ENCODE data around the gene GADD45GIP1. TPM values are rescaled to one million over a fixed set of nuclear protein-coding genes. Genes with fewer than 3 reads are reported as not detected.

The GADD45GIP1 gene
- total RNA-seq, 4 donors from 2014 or later = 3.3 to 76.8 (median 12.8) TPM

DNA sequence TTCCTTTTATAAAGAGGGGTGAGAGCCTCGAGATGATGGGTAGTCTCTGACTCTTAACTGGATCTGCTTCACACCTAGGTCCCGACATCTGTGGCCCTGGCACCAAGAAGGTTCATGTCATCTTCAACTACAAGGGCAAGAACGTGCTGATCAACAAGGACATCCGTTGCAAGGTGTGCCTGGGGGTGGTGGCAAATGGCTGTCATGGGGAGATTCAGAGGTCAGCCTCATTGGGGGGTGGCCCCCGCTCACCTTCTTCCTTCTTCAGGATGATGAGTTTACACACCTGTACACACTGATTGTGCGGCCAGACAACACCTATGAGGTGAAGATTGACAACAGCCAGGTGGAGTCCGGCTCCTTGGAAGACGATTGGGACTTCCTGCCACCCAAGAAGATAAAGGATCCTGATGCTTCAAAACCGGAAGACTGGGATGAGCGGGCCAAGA lies 17.0 kb downstream of the GADD45GIP1 start:
- intact Hi-C loops (cut with DNase I; ENCODE audit: low total_unique reads) = no loop called here
- TF ChIP-seq, protein P1, sequence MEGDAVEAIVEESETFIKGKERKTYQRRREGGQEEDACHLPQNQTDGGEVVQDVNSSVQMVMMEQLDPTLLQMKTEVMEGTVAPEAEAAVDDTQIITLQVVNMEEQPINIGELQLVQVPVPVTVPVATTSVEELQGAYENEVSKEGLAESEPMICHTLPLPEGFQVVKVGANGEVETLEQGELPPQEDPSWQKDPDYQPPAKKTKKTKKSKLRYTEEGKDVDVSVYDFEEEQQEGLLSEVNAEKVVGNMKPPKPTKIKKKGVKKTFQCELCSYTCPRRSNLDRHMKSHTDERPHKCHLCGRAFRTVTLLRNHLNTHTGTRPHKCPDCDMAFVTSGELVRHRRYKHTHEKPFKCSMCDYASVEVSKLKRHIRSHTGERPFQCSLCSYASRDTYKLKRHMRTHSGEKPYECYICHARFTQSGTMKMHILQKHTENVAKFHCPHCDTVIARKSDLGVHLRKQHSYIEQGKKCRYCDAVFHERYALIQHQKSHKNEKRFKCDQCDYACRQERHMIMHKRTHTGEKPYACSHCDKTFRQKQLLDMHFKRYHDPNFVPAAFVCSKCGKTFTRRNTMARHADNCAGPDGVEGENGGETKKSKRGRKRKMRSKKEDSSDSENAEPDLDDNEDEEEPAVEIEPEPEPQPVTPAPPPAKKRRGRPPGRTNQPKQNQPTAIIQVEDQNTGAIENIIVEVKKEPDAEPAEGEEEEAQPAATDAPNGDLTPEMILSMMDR (IDR thresholded peaks at IDR 0.05) = no peak
- no peak for TF ChIP-seq POLR2A (IDR thresholded peaks at IDR 0.05)
- Histone ChIP-seq H3K4me3 (peak overlapping the region; percentile 89 to 100), H3K36me3 (no peaks in the 10 kb centered on the region), H3K27me3 (no peaks in the 10 kb centered on the region), H3K9me3 (no peaks in the 10 kb centered on the region), H3K27ac (peak overlapping the region in 1 of 2 donors; percentile 94), H3K4me1 (peaks cover 7 to 18% of the 10 kb centered on the region in 2 donors)
- no peak for DNase-seq

DNA sequence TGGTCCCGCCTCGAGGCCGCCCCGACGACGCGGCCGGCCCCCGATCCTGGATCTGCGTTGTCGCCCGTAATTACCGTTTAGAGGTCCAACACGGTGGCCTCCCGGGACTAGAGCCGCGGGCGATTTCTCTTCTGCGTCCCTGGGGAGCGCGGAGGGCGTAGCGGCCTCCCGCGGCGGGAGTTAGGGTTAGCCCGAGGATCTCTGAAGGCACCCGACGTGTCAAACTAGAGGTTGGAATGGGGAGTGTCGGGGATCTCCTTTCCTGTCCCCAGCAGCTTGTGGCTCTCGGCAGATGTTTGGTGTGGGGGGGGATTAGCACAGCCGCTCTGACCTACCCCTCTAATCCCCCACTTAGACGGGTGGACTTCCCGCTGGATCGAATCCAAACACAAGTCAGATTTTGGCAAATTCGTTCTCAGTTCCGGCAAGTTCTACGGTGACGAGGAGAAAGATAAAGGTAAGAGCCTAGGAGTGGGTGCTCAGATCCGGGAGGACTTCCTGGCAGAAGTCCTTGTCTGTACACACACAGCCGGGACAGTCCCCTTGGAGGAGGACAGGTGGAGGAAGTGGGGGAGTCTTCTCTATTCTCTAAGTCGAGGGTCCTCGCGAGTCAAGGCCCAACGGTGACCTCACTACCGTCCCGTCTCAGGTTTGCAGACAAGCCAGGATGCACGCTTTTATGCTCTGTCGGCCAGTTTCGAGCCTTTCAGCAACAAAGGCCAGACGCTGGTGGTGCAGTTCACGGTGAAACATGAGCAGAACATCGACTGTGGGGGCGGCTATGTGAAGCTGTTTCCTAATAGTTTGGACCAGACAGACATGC lies 18.0 kb downstream of the GADD45GIP1 start:
- no peaks in the 10 kb centered on the region for H3K36me3 ChIP-seq
- intact Hi-C loops (cut with DNase I; ENCODE audit: low total_unique reads) = no loop called here
- H3K27me3 ChIP-seq = no peaks in the 10 kb centered on the region
- TF ChIP-seq POLR2A (IDR thresholded peaks at IDR 0.05) = no peak
- TF ChIP-seq, protein P1 (IDR thresholded peaks at IDR 0.05) = peak in 1 of 4 experiments; percentile 6
- H3K27ac ChIP-seq = peak overlapping the region; percentile 90 to 94
- peaks cover 7 to 18% of the 10 kb centered on the region in 2 donors for H3K4me1 ChIP-seq
- H3K4me3 ChIP-seq = peak overlapping the region; percentile 89 to 100
- peak in 1 of 2 donors; percentile 36 for DNase-seq
- no peaks in the 10 kb centered on the region for H3K9me3 ChIP-seq

DNA sequence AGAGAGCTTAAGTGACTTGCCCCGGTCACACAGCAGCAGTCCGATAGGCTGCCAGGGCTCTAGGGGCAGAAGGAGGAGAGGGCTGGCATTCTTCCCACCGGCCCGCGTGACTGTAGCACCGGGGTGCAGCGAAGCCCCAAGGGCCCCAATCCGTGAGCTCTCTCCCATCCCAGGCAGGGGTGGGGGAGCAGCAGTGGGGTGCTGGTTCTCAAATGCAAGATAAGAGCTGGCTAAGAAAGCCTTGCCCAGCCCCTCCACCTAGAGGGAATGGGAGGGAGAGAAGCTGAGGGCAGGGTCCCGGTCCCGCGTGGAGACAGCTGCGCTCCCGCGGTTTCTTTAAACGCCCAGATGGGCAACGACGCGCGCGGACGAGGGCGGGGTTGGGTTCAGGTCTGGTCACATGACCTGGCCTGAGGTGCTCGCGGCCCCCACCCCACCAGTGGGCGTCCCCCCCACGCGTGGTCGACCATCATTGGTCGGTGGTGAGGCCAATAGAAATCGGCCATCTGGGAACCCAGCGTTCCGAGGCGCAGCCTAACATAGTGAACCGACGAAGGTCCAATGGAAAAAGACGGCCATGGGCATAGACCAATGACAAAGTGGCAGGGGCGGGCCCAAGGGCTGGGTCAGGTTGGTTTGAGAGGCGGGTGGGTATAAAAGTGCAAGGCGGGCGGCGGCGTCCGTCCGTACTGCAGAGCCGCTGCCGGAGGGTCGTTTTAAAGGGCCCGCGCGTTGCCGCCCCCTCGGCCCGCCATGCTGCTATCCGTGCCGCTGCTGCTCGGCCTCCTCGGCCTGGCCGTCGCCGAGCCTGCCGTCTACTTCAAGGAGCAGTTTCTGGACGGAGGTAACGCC lies 18.9 kb downstream of the GADD45GIP1 start, which contains the start of gene CALR:
Gene CALR, plus strand, starts transcription at position 683 of the 852 bp plus-strand sequence. Its CDS starts 71 bp downstream, at position 754.
- no peaks in the 10 kb centered on the region for H3K36me3 ChIP-seq
- DNase-seq = peak; percentile 99 to 100
- peak within 1 kb of the TSS; percentile 90 to 94 for H3K27ac ChIP-seq
- H3K9me3 ChIP-seq = no peaks in the 10 kb centered on the region
- TF ChIP-seq POLR2A (IDR thresholded peaks at IDR 0.05) = peak; percentile 100
- TF ChIP-seq, protein P1 (IDR thresholded peaks at IDR 0.05) = peak in 1 of 4 experiments; percentile 45
- H3K27me3 ChIP-seq = no peaks in the 10 kb centered on the region
- peak within 1 kb of the TSS; percentile 89 to 100 for H3K4me3 ChIP-seq
- intact Hi-C loops (cut with DNase I; ENCODE audit: low total_unique reads) = no loop called here
- peaks cover 7 to 18% of the 10 kb centered on the region in 2 donors for H3K4me1 ChIP-seq

DNA sequence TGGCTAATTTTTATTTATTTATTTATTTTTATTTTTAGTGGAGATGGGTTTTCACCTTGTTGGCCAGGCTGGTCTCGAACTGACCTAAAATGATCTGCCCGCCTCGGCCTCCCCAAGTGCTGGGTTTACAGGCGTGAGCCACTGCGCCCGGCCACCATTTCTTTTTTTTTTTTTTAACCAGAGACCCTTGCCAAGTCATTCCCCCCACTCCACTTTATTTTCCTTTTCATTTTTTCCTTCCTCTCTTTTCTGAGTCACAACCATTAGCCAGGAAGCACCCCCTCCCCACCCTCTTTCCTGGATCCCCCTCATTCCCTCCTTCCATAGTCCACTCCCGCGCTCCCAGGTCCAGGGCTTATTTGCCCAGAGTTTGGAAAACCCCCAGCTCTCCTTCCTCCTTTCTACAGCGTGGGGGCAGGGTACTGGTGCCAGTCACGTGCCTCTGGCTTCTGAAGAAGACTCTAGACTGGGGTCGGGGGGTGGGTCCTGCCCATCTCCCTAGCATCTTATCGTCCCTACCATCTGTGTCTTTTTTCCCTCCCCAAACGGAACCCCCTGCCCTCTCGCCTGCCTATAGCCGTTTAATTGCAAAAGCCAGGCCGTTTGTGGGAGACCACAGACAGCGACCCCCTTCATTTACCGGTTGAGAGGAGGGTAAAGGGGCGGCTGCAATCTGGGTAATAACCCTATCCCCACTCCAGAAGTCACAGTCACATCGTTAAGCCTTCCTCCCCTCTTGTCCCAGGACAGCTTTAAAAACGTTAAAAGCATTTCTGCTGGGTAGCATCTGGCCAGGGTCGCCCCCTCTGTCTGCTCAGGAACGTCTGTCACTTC lies 19.7 kb downstream of the GADD45GIP1 start:
- intact Hi-C loops (cut with DNase I; ENCODE audit: low total_unique reads) = no loop called here
- TF ChIP-seq, protein P1 (IDR thresholded peaks at IDR 0.05) = no peak
- TF ChIP-seq POLR2A (IDR thresholded peaks at IDR 0.05) = no peak
- Histone ChIP-seq H3K4me3 (peak overlapping the region; percentile 40 to 100), H3K4me1 (peaks cover 7 to 22% of the 10 kb centered on the region in 2 donors), H3K36me3 (no peaks in the 10 kb centered on the region), H3K27ac (peak overlapping the region in 1 of 2 donors; percentile 71), H3K9me3 (no peaks in the 10 kb centered on the region), H3K27me3 (no peaks in the 10 kb centered on the region)
- DNase-seq = no peak

Measured in uterus (tissue), 4 donors.